ENCODE results near the gene TMOD3. TPM values are rescaled to one million over a fixed set of nuclear protein-coding genes. Genes with fewer than 3 reads are reported as not detected.

Gene TMOD3
- total and polyA plus RNA-seq, 12 donors: 5.4 to 28.7 (median 18.2) TPM

GRCh38 chr15:51846463-51847230 is 17.2 kb downstream of the TMOD3 start:
- peak overlapping the region in 9 of 10 donors; percentile 20 to 73 (median 44) for H3K27ac ChIP-seq
- 40 to 48% methylated on average over 3 of the region's 3 CpGs for WGBS, 2 donors
- H3K27me3 ChIP-seq: no peaks in the 10 kb centered on the region
- H3K4me1 ChIP-seq: peaks cover 11 to 95% (median 77%) of the 10 kb centered on the region in 9 donors
- ATAC-seq (peak in 6 of 8 donors; percentile 21 to 48 (median 37)), DNase-seq (no peak)
- intact Hi-C loops (cut with DNase I): loop anchor here in 1 of 10 donors (5.0 kb wide), 1 partner anchor 36 kb away; no protein-coding TSS in a partner anchor
- no peak for TF ChIP-seq CTCF (IDR thresholded peaks at IDR 0.05)
- H3K36me3 ChIP-seq: no peaks in the 10 kb centered on the region
- H3K9me3 ChIP-seq: no peaks in the 10 kb centered on the region
- H3K4me3 ChIP-seq: no peak overlapping the region

GRCh38 chr15:51848811-51849210 is 19.4 kb downstream of the TMOD3 start:
- Histone ChIP-seq H3K4me3 (no peak overlapping the region), H3K27ac (peak overlapping the region in 1 of 10 donors; percentile 18), H3K36me3 (no peaks in the 10 kb centered on the region), H3K9me3 (no peaks in the 10 kb centered on the region), H3K27me3 (no peaks in the 10 kb centered on the region), H3K4me1 (peaks cover 8 to 94% (median 55%) of the 10 kb centered on the region in 9 donors)
- intact Hi-C loops (cut with DNase I): loop anchor here in 1 of 10 donors (5.0 kb wide), 1 partner anchor 33 kb away; no protein-coding TSS in a partner anchor
- ATAC-seq (peak in 2 of 8 donors; percentile 8 to 34), DNase-seq (no peak)
- no peak for TF ChIP-seq CTCF (IDR thresholded peaks at IDR 0.05)
- WGBS, 2 donors: 45 to 46% methylated on average over 3 of the region's 3 CpGs

- 69 to 74% methylated on average over 3 of the region's 3 CpGs for WGBS, 2 donors
- H3K36me3 ChIP-seq: no peaks in the 10 kb centered on the region
- ATAC-seq (no peak), DNase-seq (no peak)
- no peak overlapping the region for H3K27ac ChIP-seq
- H3K4me1 ChIP-seq: peaks cover 4 to 92% (median 45%) of the 10 kb centered on the region in 9 donors
- H3K9me3 ChIP-seq: no peaks in the 10 kb centered on the region
- intact Hi-C loops (cut with DNase I): loop anchor here in 1 of 10 donors (5.0 kb wide), 1 partner anchor 32 kb away; no protein-coding TSS in a partner anchor
- H3K4me3 ChIP-seq: no peak overlapping the region
- no peaks in the 10 kb centered on the region for H3K27me3 ChIP-seq
- no peak for TF ChIP-seq CTCF (IDR thresholded peaks at IDR 0.05)
Observed at GRCh38 chr15:51849860-51850259, 20.4 kb downstream of the TMOD3 start.

- no peak for DNase-seq
- no peak for TF ChIP-seq CTCF (IDR thresholded peaks at IDR 0.05)
- H3K36me3 ChIP-seq: peaks cover 0 to 2% (median 0%) of the 10 kb centered on the region in 9 donors
- intact Hi-C loops (cut with DNase I): loop anchor here in 1 of 10 donors (2.0 kb wide), 1 partner anchor 13 kb away; no protein-coding TSS in a partner anchor
- peaks cover 0 to 76% (median 23%) of the 10 kb centered on the region in 9 donors for H3K4me1 ChIP-seq
- H3K4me3 ChIP-seq: no peak overlapping the region
- no peak overlapping the region for H3K27ac ChIP-seq
- 92 to 93% methylated on average over 2 of the region's 2 CpGs for WGBS, 2 donors
- no peaks in the 10 kb centered on the region for H3K9me3 ChIP-seq
- no peak for ATAC-seq
- no peaks in the 10 kb centered on the region for H3K27me3 ChIP-seq
Observed at GRCh38 chr15:51853998-51854397, 24.5 kb downstream of the TMOD3 start.
